ENCODE measurements around the gene CHKA.

DNA sequence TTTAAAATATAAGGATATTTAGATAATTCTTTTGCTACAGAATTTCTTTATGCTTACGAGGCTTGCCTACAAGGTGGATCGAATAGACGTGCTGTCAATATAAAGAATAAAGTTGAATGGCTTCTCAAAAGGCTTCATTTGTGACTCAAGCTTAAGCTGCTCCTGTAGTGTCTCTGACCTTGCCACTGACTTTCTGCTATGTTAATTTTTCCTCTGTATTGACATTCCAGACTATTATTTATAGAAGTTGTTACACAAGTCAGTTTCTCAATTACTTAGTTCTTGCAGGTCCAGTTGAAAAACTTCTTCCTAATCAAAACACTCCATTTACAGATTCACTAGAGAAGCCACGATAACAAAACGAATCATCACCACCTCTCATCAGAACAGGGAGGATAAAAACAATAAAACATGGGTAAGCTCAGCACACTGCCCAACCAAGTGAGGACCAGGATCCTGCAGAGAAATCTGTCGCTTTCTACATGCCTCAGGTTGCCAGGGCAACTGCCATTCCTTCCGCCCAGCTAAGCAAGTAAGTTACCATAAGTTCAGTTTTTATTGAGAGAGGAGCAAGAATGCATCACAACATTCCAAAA lies 39.0 kb upstream of the CHKA start:
- TF ChIP-seq YY1 (IDR thresholded peaks at IDR 0.05; ENCODE audit: insufficient read depth, insufficient read length) (no peak), ZNF274 (IDR thresholded peaks at IDR 0.05; ENCODE audit: low read depth, low read length) (no peak), SUZ12 (IDR thresholded peaks at IDR 0.05; ENCODE audit: extremely low read depth, insufficient read depth, insufficient read length) (no peak)
